GM19397 (cell line): Measurements from ENCODE around the gene PTGER1.

Experiments used
- ATAC-seq: cut with Tn5 transposase; IDR thresholded peaks from one replicate; pipeline ENCODE4 v1.9.1; 2021; ENCODE audit warnings: mild to moderate bottlenecking, moderate library complexity; ENCODE audit not compliant: unreplicated experiment

The PTGER1 gene

DNA sequence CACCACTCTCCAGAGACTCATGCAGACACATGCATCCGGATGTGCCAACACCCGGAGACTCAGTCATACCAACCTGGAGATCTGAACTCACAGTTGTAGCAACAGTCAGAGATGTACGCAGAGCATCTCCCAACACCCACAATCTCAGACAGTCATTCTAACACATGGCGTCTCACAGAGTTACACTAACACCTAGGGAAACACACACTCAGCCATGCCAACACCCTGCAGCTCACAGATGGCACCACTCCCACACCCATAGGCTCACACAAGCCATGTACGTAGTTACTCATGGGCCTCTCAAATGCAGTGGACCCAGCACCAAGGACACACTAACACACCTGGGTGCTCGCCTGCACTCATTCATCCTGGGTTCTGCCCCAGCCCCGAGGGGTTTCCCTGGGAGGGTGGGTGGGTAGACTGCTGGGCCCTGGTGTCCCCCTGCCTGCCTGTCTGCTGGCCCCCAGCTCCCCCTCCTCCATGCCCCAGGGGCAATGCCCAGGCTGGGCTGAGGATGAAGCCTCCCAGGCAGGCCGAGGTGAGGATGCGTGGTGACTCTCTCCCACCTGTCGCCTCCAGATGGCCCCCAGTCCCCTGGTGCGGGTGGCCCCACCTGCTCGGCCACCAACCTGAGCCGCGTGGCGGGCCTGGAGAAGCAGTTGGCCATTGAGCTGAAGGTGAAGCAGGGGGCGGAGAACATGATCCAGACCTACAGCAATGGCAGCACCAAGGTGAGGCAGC lies 32.1 kb downstream of the PTGER1 start:
- no peak for ATAC-seq

DNA sequence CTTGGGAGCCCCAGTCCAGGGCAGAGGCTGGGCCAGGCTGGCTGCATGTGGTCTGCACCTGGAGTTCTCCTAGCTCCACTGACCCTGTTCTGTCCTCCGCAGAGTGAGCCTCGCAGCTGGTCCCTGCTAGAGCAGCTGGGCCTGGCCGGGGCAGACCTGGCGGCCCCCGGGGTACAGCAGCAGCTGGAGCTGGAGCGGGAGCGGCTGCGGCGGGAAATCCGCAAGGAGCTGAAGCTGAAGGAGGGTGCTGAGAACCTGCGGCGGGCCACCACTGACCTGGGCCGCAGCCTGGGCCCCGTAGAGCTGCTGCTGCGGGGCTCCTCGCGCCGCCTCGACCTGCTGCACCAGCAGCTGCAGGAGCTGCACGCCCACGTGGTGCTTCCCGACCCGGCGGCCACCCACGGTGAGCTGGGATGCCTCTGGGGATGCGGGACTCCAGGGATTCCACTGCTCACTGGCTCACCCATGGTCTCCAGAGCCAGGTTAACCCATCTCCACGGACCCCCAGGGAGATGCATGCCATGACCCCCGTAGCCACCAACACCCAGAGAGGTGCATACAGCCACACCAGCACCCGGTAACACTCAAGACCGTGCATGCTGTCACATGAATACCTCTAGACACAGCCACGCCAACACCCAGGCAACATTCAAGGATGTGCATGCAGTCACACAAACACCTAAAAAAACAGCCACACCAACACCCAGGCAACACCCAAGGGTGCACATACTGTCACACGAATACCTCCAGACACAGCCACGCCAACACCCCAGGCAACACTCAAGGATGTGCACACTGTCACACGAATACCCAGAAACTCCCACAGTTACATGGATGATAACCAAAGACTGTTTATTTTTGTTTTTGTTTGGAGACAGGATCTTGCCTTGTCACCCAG lies 33.9 kb downstream of the PTGER1 start:
- ATAC-seq = no peak

DNA sequence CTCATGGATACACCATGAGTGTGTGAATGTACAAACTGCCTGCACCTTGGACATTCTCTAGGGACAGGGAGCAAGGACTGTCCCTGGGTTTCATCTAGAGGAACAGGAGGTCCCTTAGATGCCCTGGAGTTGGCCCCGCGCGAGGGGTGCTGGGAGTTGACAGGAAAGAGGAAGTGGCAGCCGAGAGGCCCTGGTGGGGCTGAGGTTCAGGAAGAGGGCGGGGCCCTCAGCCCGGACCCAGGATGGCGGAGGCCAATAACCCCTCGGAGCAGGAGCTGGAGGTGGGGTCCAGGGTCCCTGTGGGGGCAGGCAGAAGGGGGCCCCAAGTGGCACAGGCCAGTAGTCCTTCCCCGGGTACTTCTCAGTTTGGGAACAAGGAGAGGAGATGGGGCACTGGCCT lies 35.1 kb downstream of the PTGER1 start:
- peak; percentile 89 for ATAC-seq

DNA sequence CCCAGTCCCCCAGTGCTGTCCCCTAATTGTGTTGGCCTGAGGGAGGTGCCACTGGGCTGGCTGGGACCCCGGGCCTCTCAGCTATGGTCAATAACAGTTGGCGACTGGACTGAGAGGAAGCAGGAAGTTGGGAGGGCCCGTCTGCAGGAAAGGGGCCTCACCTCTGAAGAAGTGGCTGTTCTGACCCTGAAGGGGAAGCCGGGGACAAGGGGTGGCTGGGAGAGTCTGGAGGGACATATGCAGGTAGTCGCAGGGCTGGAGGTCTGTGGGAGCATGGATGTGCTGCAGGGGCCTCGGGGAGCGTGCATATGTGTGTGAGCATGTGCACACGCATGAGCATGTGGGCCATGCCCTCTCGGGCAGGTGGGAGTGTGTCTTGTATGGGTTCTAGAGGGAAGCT lies 36.1 kb downstream of the PTGER1 start:
- no peak for ATAC-seq

DNA sequence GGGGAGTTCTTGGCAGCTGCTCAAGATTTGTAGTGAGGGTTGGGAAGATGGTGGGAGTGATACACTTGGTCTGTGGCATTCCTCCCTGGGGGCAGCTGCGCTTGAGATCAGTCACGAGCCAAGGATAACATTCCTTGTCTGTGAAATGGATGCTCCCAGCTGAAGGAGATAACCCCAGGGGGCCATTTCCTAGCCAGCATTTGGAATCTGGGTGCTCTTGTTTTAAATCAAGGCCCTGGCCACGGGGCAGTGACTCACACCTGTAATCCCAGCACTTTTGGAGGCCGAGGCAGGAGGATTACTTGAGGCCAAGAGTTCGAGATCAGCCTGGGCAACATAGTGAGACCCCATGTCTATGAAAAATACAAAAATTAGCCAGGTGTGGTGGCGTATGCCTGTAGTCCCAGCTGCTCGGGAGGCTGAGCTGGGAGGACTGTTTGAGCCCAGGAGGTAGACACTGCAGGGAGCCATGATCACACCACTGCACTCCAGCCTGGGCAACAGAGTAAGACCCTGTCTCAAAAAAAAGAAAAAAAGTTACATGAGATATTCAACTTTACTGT lies 37.5 kb downstream of the PTGER1 start:
- ATAC-seq = no peak

DNA sequence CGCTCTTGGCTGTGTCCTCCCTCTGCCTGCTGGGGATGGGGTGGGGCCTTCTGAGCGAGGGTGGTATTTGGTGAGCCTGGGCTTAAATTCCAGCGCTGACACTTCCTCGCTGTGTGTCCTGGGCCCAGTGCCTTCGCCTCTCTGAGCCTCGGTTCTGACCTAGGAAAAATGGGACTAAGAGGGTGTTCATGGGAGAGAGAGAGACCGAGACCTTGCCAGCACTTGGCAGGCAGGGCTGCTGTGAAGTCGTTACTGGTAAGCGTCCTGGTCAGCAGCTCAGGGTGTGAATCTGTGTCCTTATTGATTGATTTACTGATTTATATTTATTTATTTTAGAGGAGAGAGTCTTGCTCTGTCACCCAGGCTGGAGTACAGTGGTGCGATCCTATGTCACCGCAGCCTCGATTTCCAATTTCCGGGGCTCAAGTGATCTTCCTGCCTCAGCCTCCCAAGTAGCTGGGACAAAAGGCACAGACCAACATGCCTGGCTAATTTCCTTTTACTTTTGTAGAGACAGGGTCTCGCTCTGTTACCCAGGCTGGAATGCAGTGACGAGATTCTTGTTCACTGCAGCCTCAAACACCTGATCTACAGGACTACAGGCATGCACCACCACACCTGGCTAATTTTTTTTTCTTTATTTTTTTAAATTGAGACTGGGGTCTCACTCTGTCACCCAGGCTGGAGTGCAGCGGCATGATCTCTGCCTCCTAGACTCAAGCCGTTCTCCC lies 39.7 kb downstream of the PTGER1 start:
- ATAC-seq = no peak

DNA sequence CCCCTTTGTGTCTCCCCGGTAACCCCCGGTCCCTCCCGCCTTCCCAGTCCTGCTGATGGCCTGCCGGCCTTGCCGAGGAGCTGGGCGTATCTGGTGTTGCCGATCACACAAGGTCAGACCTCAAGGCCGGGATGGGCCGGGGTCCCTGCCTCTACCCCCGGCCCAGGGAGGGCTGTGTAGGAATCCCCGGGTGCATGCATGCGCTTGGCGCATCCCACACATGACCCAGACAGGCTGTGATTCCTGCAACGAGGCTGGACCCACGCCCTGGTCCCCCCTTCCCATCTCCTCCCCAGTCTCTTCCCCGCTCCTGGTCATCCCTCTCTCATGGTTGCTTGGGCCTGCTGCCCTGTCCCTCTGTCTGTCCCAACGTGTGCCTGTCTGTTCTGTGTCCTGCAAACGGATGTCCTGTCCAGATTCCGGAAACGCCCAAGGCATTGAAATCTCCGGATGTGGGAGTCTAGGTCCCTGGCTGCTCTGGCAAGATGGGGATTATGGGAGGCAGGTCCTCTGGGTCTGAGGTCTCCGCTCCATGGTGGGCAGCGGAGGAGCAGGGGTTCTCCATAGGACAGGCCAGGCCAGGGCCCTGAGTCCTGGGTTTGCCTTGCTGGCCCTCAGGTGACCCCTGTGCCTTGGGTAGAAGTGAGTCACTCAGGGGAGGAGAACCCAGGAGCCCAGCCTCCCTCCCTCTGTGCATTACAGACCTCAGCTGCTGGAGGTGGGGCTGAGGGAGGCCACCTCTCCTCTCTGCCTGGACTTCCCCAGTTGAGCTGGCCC lies 40.4 kb downstream of the PTGER1 start:
- ATAC-seq = no peak

DNA sequence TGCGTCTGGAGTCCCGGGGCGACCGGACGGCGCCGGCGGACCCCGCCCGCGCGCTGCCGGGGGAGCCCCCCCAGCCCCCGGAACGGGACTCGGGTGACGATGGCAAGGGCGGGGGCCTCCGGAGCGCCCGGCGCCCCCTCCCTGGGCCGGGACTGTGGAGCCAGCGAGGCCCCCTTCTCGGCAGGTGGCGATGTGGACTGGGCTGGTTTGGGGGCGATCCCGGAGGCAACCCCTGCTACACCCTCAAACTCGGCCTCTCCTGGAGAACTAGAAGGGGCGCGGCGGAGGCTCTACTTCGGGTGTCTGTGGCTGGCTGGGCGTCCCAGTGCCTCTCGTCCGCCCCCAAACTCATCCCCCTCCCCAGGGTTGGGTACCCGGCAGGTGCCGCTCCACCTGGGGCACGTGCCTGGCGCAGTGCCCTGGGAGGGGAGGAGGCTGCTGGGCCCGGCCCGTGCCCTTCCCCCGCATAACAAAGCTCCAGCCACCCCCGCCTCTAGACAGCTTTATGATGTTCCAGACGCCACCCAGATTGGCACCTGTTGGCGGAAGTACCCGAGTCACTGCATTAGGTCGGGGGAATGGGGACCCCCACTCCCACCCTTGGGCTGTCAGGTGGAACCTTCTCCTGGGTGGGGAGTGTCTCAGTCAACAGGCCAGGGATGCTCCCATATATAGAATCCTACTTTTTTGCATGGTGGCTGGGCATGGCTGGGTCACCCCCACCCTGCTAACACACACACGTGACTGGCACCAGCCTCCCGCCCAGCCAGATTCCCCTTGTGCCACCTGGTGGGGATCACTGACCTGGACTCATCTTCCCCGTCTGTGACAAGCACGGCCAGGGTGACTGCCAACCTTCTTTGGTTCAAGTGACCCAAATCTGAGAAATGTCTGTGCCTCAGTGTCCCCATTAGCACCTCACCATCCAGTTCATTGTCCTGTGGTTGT lies 41.3 kb downstream of the PTGER1 start:
- no peak for ATAC-seq

DNA sequence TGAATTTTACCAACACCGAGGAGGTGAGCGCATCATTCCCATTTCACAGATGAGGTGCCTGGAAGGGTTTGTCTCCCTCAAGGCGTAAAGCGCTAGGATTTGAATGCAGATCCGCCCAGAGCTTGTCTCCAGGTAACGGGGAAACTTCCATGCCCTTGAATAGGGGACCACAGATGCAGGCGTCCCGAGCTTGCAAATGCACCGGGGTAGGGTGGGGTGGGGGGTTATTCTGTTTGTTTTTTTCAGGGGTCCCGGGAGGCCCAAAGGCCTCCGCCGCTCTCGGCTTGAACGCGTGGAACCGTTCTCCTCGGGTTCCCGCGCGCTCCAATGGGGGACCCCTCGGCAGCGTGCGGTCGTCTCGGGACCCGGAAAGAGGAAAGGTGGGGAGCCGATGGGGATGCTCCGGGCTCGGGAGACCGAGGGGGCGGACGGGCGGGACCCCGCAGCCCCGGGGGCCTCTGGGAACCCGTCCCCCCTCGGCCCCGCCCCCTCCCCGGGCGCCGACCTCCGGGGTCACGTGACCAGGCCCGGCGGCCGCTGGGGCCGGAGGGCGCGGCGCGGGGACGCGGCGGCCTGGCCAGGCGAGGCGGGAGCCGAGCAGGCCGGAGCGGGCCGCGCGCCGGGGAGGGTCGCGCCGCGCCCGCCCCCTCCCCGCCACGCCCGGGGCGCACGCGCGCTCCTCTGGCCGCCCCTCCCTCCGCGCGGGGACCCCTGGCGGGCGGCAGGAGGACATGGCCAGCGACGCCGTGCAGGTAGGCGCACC lies 42.2 kb downstream of the PTGER1 start, which contains the start of gene PKN1:
Gene PKN1 (plus strand): TSS at position 516 of the 763 bp plus-strand sequence. CDS start 216 bp downstream, at position 732.
- no peak for ATAC-seq

DNA sequence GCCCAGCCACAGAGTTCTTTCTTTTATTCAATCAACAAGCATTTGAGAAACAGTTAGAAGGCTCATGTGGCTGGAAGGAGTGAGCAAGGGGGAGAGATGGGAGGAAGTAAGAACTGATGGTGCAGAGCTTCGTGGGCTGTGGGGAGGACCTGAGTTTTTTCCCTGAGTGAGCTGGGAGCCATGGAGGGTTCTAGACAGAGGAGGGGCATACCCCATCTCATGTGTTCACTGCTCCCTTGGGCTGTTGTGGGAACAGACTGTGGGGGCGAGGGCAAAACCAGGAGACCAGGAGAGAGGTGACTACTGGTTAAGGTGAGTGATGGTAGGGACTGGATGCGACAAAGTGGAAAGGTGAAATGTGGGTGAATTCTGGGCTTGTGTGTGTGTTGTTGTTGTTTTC lies 44.4 kb downstream of the PTGER1 start:
- ATAC-seq = no peak

DNA sequence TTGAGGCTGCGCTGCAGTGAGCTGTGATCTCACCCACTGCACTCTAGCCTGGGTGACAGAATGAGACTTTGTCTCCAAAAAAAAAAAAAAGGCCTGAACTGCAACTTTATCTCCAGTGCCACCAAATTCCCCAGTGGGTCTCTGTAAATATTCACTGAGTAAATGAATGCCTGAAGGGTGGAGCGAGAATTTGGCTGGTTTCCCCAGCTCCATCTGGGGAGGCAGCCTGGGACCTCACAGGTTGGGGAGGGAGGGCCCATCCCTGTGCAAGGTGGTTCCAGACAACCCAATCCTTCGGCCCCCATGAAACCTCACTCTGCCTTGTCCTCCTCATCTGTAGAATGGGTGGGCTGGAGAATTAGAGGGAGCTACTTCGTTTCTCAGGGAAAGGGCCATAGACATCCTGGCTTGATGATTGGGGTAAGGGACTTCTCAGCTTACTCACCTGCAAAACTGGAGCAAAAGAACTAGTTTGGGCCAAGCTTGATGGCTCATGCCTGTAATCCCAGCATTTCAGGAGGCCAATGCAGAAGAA lies 46.2 kb downstream of the PTGER1 start:
- no peak for ATAC-seq

DNA sequence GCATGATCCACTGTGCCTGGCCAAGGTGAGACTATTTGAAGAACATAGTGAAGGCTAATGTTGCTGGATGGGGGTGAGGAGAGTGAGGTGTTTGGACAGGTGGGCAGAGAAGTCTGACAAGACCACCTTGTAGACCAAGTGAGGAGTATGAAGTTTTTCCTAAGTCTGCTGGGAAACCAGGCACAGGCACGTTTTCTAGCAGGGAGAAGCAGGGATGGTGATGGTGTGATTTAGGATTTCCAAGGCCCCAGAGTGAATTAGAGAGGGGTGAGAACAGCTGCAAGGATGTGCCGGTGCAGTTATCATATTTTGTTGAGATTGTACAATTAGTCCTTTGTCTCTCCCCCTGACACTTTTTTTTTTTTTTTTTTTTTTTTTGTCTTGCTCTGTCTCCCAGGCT lies 47.7 kb downstream of the PTGER1 start:
- no peak for ATAC-seq

DNA sequence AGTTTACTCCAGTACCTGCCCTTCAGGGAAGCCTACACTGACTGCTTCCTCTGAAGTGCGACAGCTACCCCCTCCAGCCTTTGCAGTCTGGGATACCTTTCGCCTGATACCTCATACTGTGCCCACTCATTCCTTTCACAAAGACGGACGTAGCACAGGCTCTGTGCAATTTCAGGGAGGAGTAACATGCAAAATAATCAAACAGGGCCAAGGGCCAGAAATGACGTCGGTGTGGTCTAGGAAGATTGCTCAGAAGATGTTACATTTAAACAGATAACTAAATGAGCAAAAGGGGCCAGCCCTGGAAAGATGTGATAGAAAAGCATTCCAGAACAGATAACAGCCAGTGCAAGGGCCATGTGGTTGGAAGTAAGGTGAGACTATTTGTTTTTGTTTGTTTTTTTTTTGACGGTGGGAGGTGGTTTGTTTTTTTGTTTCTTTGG lies 49.4 kb downstream of the PTGER1 start:
- no peak for ATAC-seq
